Fibroblast of lung (primary cell): ENCODE results near the gene AMMECR1L. TPM values are rescaled to one million over a fixed set of nuclear protein-coding genes. Genes with fewer than 3 reads are reported as not detected.
"Not testable (repeated sequence)": the region's sequence is repeated elsewhere in the genome, so short reads cannot be mapped to it uniquely, and the experiment has no call there.

Experiments used
- DNase-seq, 2 donors: peaks; one replicate each; pipeline versions ENCODE4 v3.0.0 to v3.0.0-alpha.2; 2010; ENCODE audit warnings: low read depth in 2 of 2
- H2AFZ ChIP-seq: 2 replicates; pipeline ENCODE4 v1.5.1; 2012; ENCODE audit warnings: low read length, control low read depth, inconsistent platforms
- H3K27ac ChIP-seq: 2 replicates; pipeline ENCODE4 v1.5.1; 2011; ENCODE audit warnings: low read length, control low read depth; ENCODE audit not compliant: insufficient read depth
- H3K27me3 ChIP-seq: 2 replicates; pipeline ENCODE4 v1.5.1; 2011; ENCODE audit warnings: mild to moderate bottlenecking, low read length; ENCODE audit not compliant: control insufficient read depth, insufficient read depth
- H3K36me3 ChIP-seq: 2 replicates; pipeline ENCODE4 v1.5.1; 2011; ENCODE audit warnings: low read length; ENCODE audit not compliant: control insufficient read depth, insufficient read depth
- H3K4me1 ChIP-seq: 2 replicates; pipeline ENCODE4 v1.5.1; 2011; ENCODE audit warnings: low read length; ENCODE audit not compliant: control insufficient read depth, insufficient read depth; ENCODE audit errors: extremely low read depth
- H3K4me2 ChIP-seq: 2 replicates; pipeline ENCODE4 v1.5.1; 2011; ENCODE audit warnings: low read length, control low read depth; ENCODE audit not compliant: insufficient read depth; ENCODE audit errors: extremely low read depth
- H3K4me3 ChIP-seq, 4 experiments: fragments of 200-600 bp in 1 of 4; sonication (generic) in 1 of 4; replicated peaks in 1 of 4; 2 replicates each; pipeline ENCODE4 v1.5.1; 2011 to 2016; ENCODE audit warnings: low read length in 4 of 4, low read depth in 3 of 4, mild to moderate bottlenecking in 3 of 4, control low read depth in 2 of 4, inconsistent platforms in 1 of 4, mixed read lengths in 1 of 4; ENCODE audit not compliant: insufficient read depth in 1 of 4; ENCODE audit errors: control extremely low read depth in 1 of 4
- H3K79me2 ChIP-seq: 2 replicates; pipeline ENCODE4 v1.5.1; 2012; ENCODE audit warnings: mild to moderate bottlenecking, low read length, inconsistent platforms; ENCODE audit not compliant: control insufficient read depth, insufficient read depth
- H3K9ac ChIP-seq: 2 replicates; pipeline ENCODE4 v1.5.1; 2011; ENCODE audit warnings: mild to moderate bottlenecking, low read length, control low read depth; ENCODE audit not compliant: insufficient read depth
- H3K9me3 ChIP-seq: 2 replicates; pipeline ENCODE4 v1.5.1; 2012; ENCODE audit warnings: low read depth, low read length; ENCODE audit not compliant: control insufficient read depth, insufficient read depth
- H4K20me1 ChIP-seq: 2 replicates; pipeline ENCODE4 v1.5.1; 2011; ENCODE audit warnings: low read length; ENCODE audit not compliant: control insufficient read depth, insufficient read depth; ENCODE audit errors: extremely low read depth
- CTCF ChIP-seq, 2 donors: IDR thresholded peaks in 1 of 2; conservative IDR thresholded peaks in 1 of 2; 1 replicate in 1 of 2; 2 replicates in 1 of 2; pipeline ENCODE4 v1.5.1; 2011 to 2012; ENCODE audit warnings: low read length in 2 of 2, control low read depth in 1 of 2, inconsistent platforms in 1 of 2, low read depth in 1 of 2, mild to moderate bottlenecking in 1 of 2
- EZH2 ChIP-seq: IDR thresholded peaks from 2 replicates; pipeline ENCODE4 v1.5.1; 2012; ENCODE audit warnings: low read length, control low read depth, mild to moderate bottlenecking; ENCODE audit errors: missing control alignments
- polyA plus RNA-seq, 2 donors: library from polyadenylated mRNA; depleted of rRNA in 1 of 2; stranded (reverse) in 1 of 2; unstranded in 1 of 2; fragments of >200 nt; gene quantifications; 2 replicates each; pipeline ENCODE4 v1.2.1, GENCODE V29; 2011 to 2012; ENCODE audit warnings: missing spikeins in 1 of 2
- total RNA-seq: library from RNA; depleted of rRNA; stranded (reverse); fragments of >200 nt; gene quantifications from 2 replicates; pipeline ENCODE4 v1.2.1, GENCODE V29; 2014

The AMMECR1L gene
- total and polyA plus RNA-seq, 2 donors (not counting 1 experiment from before 2014, with no cell fraction given) = 16.8 TPM

GRCh38 chr2:127834951-127835350 is 50.8 kb downstream of the AMMECR1L start:
- Histone ChIP-seq H3K27me3 (no peaks in the 10 kb centered on the region), H3K36me3 (no peaks in the 10 kb centered on the region), H2AFZ (no peak overlapping the region), H3K9me3 (no peaks in the 10 kb centered on the region), H3K4me3 (no peak overlapping the region), H4K20me1 (no peaks in the 10 kb centered on the region), H3K27ac (no peak overlapping the region), H3K9ac (no peak overlapping the region), H3K79me2 (no peaks in the 10 kb centered on the region), H3K4me2 (no peak overlapping the region), H3K4me1 (no peaks in the 10 kb centered on the region)
- DNase-seq = peak in 1 of 2 donors; percentile 5
- TF ChIP-seq CTCF (conservative IDR thresholded peaks at IDR 0.05 in 1 of 2, IDR thresholded peaks at IDR 0.05 in 1 of 2; ENCODE audit: low read depth in 1 of 2, low read length in 2 of 2) (no peak), EZH2 (no peak)

- no peak for TF ChIP-seq EZH2
- TF ChIP-seq CTCF (conservative IDR thresholded peaks at IDR 0.05 in 1 of 2, IDR thresholded peaks at IDR 0.05 in 1 of 2; ENCODE audit: low read depth in 1 of 2, low read length in 2 of 2) = no peak
- Histone ChIP-seq H3K27me3 (no peaks in the 10 kb centered on the region), H4K20me1 (no peaks in the 10 kb centered on the region), H3K9me3 (no peaks in the 10 kb centered on the region), H3K4me2 (no peak overlapping the region), H3K27ac (no peak overlapping the region), H3K36me3 (no peaks in the 10 kb centered on the region), H2AFZ (no peak overlapping the region), H3K79me2 (no peaks in the 10 kb centered on the region), H3K4me3 (no peak overlapping the region), H3K4me1 (no peaks in the 10 kb centered on the region), H3K9ac (no peak overlapping the region)
- peak in 1 of 2 donors; percentile 50 for DNase-seq
Measured at GRCh38 chr2:127829845-127830246, 55.9 kb downstream of the AMMECR1L start.

GRCh38 chr2:127826708-127827107 is 59.0 kb downstream of the AMMECR1L start:
- H3K4me3 ChIP-seq, H3K79me2 ChIP-seq, H2AFZ ChIP-seq, H3K9ac ChIP-seq, H3K4me2 ChIP-seq, H3K27me3 ChIP-seq, H3K27ac ChIP-seq, H3K9me3 ChIP-seq, H3K4me1 ChIP-seq, DNase-seq, H4K20me1 ChIP-seq, H3K36me3 ChIP-seq: not testable (repeated sequence)
